ENCODE measurements around the gene OLFML2B. TPM values are rescaled to one million over a fixed set of nuclear protein-coding genes. Genes with fewer than 3 reads are reported as not detected.
"Not testable (repeated sequence)": the region's sequence is repeated elsewhere in the genome, so short reads cannot be mapped to it uniquely, and the experiment has no call there.

OLFML2B gene
- total RNA-seq, 4 donors from 2014 or later, result 12.5 to 27.2 (median 16.8) TPM

DNA sequence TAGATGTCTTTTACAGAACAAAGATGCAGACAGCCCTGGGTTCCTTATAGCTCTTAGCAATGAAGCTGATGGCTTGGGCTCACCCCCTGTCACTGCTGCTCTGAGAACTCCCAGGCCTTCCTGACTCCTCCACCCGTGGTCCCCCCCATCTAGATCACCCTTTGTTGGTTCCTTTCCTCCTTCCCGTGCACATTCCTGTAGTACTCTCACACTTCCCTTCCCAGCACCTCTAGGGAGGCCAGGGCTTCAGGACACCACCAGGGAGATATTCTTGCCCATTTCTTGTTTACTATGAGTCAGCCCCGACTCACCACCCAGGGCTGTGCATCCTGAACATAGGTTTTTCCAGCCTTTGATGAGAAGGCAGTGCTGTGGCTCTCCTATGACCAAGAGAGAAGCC lies 31.4 kb upstream of the OLFML2B start:
- DNase-seq (ENCODE audit: low spot score) (no peak), ATAC-seq (ENCODE audit: low FRiP score) (no peak)
- TF ChIP-seq, protein P1, sequence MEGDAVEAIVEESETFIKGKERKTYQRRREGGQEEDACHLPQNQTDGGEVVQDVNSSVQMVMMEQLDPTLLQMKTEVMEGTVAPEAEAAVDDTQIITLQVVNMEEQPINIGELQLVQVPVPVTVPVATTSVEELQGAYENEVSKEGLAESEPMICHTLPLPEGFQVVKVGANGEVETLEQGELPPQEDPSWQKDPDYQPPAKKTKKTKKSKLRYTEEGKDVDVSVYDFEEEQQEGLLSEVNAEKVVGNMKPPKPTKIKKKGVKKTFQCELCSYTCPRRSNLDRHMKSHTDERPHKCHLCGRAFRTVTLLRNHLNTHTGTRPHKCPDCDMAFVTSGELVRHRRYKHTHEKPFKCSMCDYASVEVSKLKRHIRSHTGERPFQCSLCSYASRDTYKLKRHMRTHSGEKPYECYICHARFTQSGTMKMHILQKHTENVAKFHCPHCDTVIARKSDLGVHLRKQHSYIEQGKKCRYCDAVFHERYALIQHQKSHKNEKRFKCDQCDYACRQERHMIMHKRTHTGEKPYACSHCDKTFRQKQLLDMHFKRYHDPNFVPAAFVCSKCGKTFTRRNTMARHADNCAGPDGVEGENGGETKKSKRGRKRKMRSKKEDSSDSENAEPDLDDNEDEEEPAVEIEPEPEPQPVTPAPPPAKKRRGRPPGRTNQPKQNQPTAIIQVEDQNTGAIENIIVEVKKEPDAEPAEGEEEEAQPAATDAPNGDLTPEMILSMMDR (IDR thresholded peaks at IDR 0.05), result no peak

DNA sequence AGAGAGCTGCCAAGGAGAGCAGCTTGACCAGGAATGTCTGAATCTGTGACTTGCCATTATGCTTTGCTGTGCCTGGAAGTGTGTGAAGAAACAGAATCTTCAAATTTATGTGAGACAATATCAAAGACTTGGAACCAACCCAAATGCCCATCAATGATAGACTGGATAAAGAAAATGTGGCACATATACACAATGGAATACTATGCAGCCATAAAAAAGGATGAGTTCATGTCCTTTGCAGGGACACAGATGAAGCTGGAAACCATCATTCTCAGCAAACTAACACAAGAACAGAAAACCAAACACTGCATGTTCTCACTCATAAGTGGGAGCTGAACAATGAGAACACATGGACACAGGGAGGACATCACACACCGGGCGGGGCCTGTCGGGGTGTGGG lies 30.3 kb upstream of the OLFML2B start:
- ATAC-seq (ENCODE audit: low FRiP score); DNase-seq (ENCODE audit: low spot score): not testable (repeated sequence)

DNA sequence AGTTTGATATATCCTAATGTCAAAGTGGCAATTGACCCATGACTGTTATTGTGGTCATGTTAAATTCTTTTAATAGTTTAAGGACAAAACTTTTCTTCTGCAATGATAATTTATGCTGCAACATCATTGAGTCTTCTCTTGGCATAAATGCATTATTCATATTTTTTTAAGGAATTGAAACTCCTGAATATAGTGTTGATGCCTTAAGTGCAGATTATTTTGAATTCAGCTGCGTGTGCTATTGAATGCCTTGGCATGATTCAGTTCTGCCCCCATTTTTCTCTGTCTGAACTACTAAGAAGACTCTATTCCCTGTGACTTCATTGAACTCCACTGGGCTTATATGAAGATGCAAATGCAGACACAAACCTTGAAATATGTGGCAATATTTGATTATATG lies 23.3 kb upstream of the OLFML2B start:
- DNase-seq (ENCODE audit: low spot score), result no peak
- TF ChIP-seq, protein P1 (IDR thresholded peaks at IDR 0.05), result no peak
- no peak for ATAC-seq (ENCODE audit: low FRiP score)

DNA sequence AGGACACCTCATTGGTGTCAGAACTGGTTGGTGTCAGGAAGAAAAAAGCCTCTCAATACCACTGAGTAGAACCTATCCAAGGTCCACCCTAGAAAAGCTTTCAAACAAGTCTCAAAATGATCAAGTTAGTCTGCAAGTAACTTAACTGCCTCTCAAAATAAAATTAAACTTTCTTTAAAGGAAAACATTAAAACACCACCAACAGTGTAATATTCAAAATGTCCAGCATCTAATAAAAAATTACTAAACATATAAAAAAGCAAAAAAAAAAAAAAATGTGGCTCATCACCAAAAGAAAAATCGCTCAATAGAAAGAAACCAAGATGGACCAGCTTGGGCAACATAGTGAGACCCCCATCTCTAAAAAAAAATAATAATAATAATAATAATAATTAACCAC lies 18.7 kb upstream of the OLFML2B start:
- DNase-seq (ENCODE audit: low spot score), result no peak

DNA sequence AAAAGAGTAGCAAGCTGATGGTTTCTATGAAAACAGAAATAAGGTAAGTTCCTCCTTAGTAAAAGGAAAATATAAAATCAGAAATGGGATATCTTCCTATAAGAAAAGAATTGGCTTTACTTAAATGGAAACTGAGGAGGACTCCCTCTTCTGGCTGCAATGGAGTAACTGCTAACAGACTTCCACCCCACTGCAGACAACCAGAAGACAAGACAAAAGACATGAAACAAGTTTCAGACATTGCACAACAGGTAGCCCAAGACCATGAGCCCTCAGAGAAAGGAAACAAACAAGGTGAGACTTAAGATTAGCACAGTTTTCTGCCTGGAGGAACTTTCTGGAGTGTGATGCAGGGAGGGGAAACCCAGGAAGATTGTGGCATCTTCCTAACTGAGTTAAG lies 17.0 kb upstream of the OLFML2B start:
- DNase-seq (ENCODE audit: low spot score) (no peak), ATAC-seq (ENCODE audit: low FRiP score) (no peak)
- TF ChIP-seq, protein P1 (IDR thresholded peaks at IDR 0.05), result no peak

More for the DNA sequence above, 18.7 kb upstream of the OLFML2B start:
- TF ChIP-seq, protein P1 (IDR thresholded peaks at IDR 0.05), result no peak
- no peak for ATAC-seq (ENCODE audit: low FRiP score)

DNA sequence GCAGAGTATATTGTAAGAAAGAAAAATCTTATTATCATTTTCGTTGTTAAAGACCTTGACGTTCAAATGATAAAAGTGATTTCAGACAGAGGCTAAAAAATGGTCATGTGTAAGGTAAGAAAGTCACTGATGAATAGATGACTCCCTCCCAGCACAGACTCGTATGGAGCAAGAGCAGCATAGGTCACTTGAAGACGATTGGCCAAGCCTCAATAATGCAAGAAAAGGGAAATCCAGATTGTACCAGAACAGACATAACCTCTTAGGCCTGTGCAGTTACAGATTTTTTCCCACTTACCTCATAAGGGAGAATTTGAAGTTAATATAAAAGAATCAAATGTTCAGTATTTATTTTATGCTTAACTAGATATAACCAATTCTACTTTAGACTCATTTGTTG lies 16.3 kb upstream of the OLFML2B start:
- TF ChIP-seq, protein P1 (IDR thresholded peaks at IDR 0.05), result no peak
- DNase-seq (ENCODE audit: low spot score) (no peak), ATAC-seq (ENCODE audit: low FRiP score) (no peak)

DNA sequence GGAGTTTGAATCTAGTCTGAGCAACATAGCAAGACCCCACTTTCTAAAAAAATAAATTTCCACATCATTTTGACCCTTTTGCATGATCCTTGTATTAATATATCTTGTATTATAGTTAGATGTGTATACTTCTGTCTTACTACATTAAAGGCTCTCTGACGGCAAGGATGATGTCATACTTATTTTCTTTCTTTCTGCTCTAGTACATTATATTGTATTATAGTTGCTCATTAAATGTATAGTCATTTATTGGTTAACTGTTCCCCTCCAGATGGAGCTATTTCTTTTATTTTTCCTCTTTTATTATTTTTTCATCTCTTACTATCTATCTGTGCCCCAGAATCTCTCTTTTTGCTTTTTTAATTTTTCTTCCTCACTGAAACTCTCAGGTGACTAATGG lies 15.0 kb upstream of the OLFML2B start:
- ATAC-seq (ENCODE audit: low FRiP score) (no peak), DNase-seq (ENCODE audit: low spot score) (no peak)
- TF ChIP-seq, protein P1 (IDR thresholded peaks at IDR 0.05), result no peak

DNA sequence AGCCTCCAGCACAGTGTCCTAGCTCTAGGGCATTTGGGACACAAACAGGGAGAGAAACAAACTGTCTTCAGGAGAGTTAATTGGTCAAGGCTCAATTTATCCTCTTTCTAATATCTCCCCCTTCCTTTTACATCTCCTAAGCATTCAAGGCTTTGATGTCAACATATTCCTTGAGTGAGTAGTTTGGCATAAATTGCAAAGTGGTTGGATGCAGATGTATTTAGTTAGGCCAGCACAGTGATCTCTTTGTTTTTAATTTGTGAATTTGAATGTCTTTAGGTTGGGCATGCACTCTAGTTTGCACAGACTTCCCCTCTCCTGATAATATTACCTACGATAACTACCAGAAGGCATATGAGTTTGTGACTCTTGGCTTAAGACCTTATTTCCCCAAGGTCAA lies 12.5 kb upstream of the OLFML2B start:
- DNase-seq (ENCODE audit: low spot score) (no peak), ATAC-seq (ENCODE audit: low FRiP score) (no peak)
- TF ChIP-seq, protein P1 (IDR thresholded peaks at IDR 0.05), result no peak

Data from omental fat pad (tissue), 4 donors.